ENCODE data around the gene CLVS2. TPM values are rescaled to one million over a fixed set of nuclear protein-coding genes. Genes with fewer than 3 reads are reported as not detected.

Gene CLVS2
- total and polyA plus RNA-seq, 2 of the 4 experiments (the other 2 are of a cell fraction): 0.02 TPM; not detected in 1

- Histone ChIP-seq H3K9me3 (ENCODE audit: control insufficient read depth, insufficient read depth, low read length) (peaks cover 9% of the 10 kb centered on the region; the same call in 1 of the 2 replicates), H3K9ac (ENCODE audit: low read depth, low read length) (no peak overlapping the region), H3K56ac (ENCODE audit: extremely low read depth, insufficient read depth, low read length) (no peak overlapping the region), H3K79me1 (ENCODE audit: low read depth in 1 of 2, low read length in 2 of 2) (no peaks in the 10 kb centered on the region), H3K4ac (ENCODE audit: low read depth, low read length) (no peak overlapping the region), H2AFZ (replicated peaks; ENCODE audit: low read length, poor library complexity) (no peak overlapping the region), H3K36me3 (ENCODE audit: control insufficient read depth, insufficient read depth, low read length) (no peaks in the 10 kb centered on the region), H2AK9ac (replicated peaks; ENCODE audit: low read depth, low read length, poor library complexity) (no peak overlapping the region), H3K4me3 (ENCODE audit: insufficient read depth, low read depth, low read length) (no peak overlapping the region), H2BK15ac (ENCODE audit: low read depth, low read length) (no peak overlapping the region), H2AK5ac (ENCODE audit: low read depth, low read length) (no peak overlapping the region), H4K8ac (ENCODE audit: low read depth in 2 of 2, low read length in 2 of 2) (no peak overlapping the region), H3K4me1 (ENCODE audit: control insufficient read depth, insufficient read depth, low read length) (no peaks in the 10 kb centered on the region), H3K27ac (ENCODE audit: insufficient read depth, low read length) (no peak overlapping the region), H4K20me1 (ENCODE audit: insufficient read depth, low read length) (no peaks in the 10 kb centered on the region), H2BK5ac (ENCODE audit: low read depth, low read length, poor library complexity, severe bottlenecking) (no peak overlapping the region), H4K91ac (ENCODE audit: insufficient read depth, low read depth, low read length) (no peak overlapping the region), H3K4me2 (ENCODE audit: low read depth, low read length) (no peak overlapping the region), H3K14ac (replicated peaks; ENCODE audit: low read depth, low read length) (no peak overlapping the region), H3K18ac (ENCODE audit: low read depth, low read length) (no peak overlapping the region), H4K5ac (ENCODE audit: low read depth, low read length) (no peak overlapping the region), H3K27me3 (ENCODE audit: control insufficient read depth, insufficient read depth, low read length) (no peaks in the 10 kb centered on the region), H2BK20ac (ENCODE audit: low read depth, low read length) (no peak overlapping the region), H2BK120ac (ENCODE audit: low read depth, low read length) (no peak overlapping the region), H3K9me1 (ENCODE audit: insufficient read depth, low read length) (no peaks in the 10 kb centered on the region), H3K23ac (ENCODE audit: low read depth, low read length) (no peak overlapping the region)
- dilution Hi-C loops (cut with HindIII; ENCODE audit: low sequenced_read_pairs, unreplicated experiment): no loop called here
- ChIA-PET POLR2A (ENCODE audit: unreplicated experiment) (no interaction called here), CTCF (no interaction called here)
- DNase-seq (no peak), ATAC-seq (ENCODE audit: low read depth) (no peak)
- TF ChIP-seq RFX5 (IDR thresholded peaks at IDR 0.05; ENCODE audit: low read depth, low read length) (no peak), MAFK (IDR thresholded peaks at IDR 0.05; ENCODE audit: low read depth, low read length) (no peak), MAZ (IDR thresholded peaks at IDR 0.05; ENCODE audit: borderline replicate concordance, low read depth, low read length) (no peak), SMC3 (IDR thresholded peaks at IDR 0.05; ENCODE audit: low read depth, low read length) (no peak), POLR2A (IDR thresholded peaks at IDR 0.05; ENCODE audit: low read depth, low read length) (no peak), MXI1 (IDR thresholded peaks at IDR 0.05; ENCODE audit: borderline replicate concordance, low read depth, low read length) (no peak), CHD1 (IDR thresholded peaks at IDR 0.05; ENCODE audit: low read depth, low read length) (no peak), NFE2L2 (IDR thresholded peaks at IDR 0.05; ENCODE audit: low read depth, low read length) (no peak), BHLHE40 (IDR thresholded peaks at IDR 0.05; ENCODE audit: low read depth, low read length) (no peak), RCOR1 (IDR thresholded peaks at IDR 0.05; ENCODE audit: insufficient replicate concordance, low read length) (no peak), RAD21 (IDR thresholded peaks at IDR 0.05; ENCODE audit: low read length) (no peak)
- TF ChIP-seq, protein P1, sequence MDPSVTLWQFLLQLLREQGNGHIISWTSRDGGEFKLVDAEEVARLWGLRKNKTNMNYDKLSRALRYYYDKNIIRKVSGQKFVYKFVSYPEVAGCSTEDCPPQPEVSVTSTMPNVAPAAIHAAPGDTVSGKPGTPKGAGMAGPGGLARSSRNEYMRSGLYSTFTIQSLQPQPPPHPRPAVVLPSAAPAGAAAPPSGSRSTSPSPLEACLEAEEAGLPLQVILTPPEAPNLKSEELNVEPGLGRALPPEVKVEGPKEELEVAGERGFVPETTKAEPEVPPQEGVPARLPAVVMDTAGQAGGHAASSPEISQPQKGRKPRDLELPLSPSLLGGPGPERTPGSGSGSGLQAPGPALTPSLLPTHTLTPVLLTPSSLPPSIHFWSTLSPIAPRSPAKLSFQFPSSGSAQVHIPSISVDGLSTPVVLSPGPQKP (IDR thresholded peaks at IDR 0.05; ENCODE audit: borderline replicate concordance, low read depth, low read length): no peak
- intact Hi-C loops (cut with micrococcal nuclease): no loop called here
- in situ Hi-C loops (cut with MboI; ENCODE audit: low sequenced_read_pairs): no loop called here
- BruUV-seq (replicated peaks): no TSS peak
- WGBS, 2 experiments (ENCODE audit: extremely low coverage in 2 of 2, insufficient read length in 1 of 2): no CpG with 5 or more reads among the region's 5 CpGs
Observed at GRCh38 chr6:123024976-123025375, 28.9 kb downstream of the CLVS2 start.
